Loucy (cell line): ENCODE data around the gene PRKN.

Experiments
- H2AFZ ChIP-seq: fragments of 200-600 bp; sonication (generic); 2 replicates; pipeline ENCODE4 v1.6.0; 2016; ENCODE audit warnings: antibody characterized with exemption, mild to moderate bottlenecking, low read length, moderate library complexity
- H3F3A ChIP-seq: fragments of 200-600 bp; 2 replicates; pipeline ENCODE4 v1.6.0; 2016; ENCODE audit warnings: antibody characterized with exemption, low read depth, mild to moderate bottlenecking
- H3K27me3 ChIP-seq: fragments of 200-600 bp; sonication (generic); 2 replicates; pipeline ENCODE4 v1.6.1; 2014; ENCODE audit warnings: low read length, mild to moderate bottlenecking; ENCODE audit not compliant: insufficient read depth, poor library complexity, severe bottlenecking
- H3K36me3 ChIP-seq: fragments of 200-600 bp; sonication (generic); 2 replicates; pipeline ENCODE4 v1.6.1; 2016; ENCODE audit warnings: low read length; ENCODE audit not compliant: insufficient read depth
- H3K4me1 ChIP-seq: fragments of 200-600 bp; sonication (generic); 2 replicates; pipeline ENCODE4 v1.5.1; 2014; ENCODE audit warnings: low read length, mild to moderate bottlenecking; ENCODE audit not compliant: insufficient read depth, poor library complexity, severe bottlenecking
- H3K4me2 ChIP-seq: fragments of 200-600 bp; sonication (generic); 2 replicates; pipeline ENCODE4 v1.6.0; 2014; ENCODE audit warnings: antibody characterized with exemption, low read length, low read depth, mild to moderate bottlenecking; ENCODE audit not compliant: poor library complexity, severe bottlenecking
- H3K4me3 ChIP-seq: fragments of 200-600 bp; sonication (generic); 2 replicates; pipeline ENCODE4 v1.5.1; 2014; ENCODE audit warnings: low read length, mild to moderate bottlenecking, mixed read lengths; ENCODE audit not compliant: poor library complexity, severe bottlenecking
- H3K79me2 ChIP-seq: fragments of 200-600 bp; sonication (generic); 2 replicates; pipeline ENCODE4 v1.6.1; 2014; ENCODE audit warnings: low read length; ENCODE audit not compliant: insufficient read depth
- H3K9ac ChIP-seq: fragments of 200-600 bp; sonication (generic); 2 replicates; pipeline ENCODE4 v1.6.0; 2014; ENCODE audit warnings: mild to moderate bottlenecking, low read depth, low read length, moderate library complexity; ENCODE audit not compliant: poor library complexity, severe bottlenecking
- H3K9me2 ChIP-seq: fragments of 200-600 bp; sonication (generic); replicated peaks from 2 replicates; pipeline ENCODE4 v1.6.1; 2016; ENCODE audit warnings: low read depth, low read length, mixed read lengths
- H3K9me3 ChIP-seq: fragments of 200-600 bp; sonication (generic); 2 replicates; pipeline ENCODE4 v1.6.1; 2014; ENCODE audit warnings: mild to moderate bottlenecking, antibody characterized with exemption, low read length, low read depth; ENCODE audit not compliant: insufficient read depth
- H4K20me1 ChIP-seq: fragments of 200-600 bp; sonication (generic); 2 replicates; pipeline ENCODE4 v1.6.0; 2014; ENCODE audit warnings: antibody characterized with exemption, low read length, mild to moderate bottlenecking; ENCODE audit not compliant: insufficient read depth, poor library complexity, severe bottlenecking
- CTCF ChIP-seq: fragments of 200-600 bp; sonication (generic); conservative IDR thresholded peaks from 2 replicates; pipeline ENCODE4 v1.5.1; 2014; ENCODE audit warnings: mild to moderate bottlenecking, antibody characterized with exemption, low read length
- EZH2phosphoT487 ChIP-seq: fragments of 200-600 bp; IDR thresholded peaks from 2 replicates; pipeline ENCODE4 v1.6.1; 2018; ENCODE audit warnings: antibody characterized with exemption, mild to moderate bottlenecking, moderate library complexity, borderline replicate concordance

PRKN gene

DNA sequence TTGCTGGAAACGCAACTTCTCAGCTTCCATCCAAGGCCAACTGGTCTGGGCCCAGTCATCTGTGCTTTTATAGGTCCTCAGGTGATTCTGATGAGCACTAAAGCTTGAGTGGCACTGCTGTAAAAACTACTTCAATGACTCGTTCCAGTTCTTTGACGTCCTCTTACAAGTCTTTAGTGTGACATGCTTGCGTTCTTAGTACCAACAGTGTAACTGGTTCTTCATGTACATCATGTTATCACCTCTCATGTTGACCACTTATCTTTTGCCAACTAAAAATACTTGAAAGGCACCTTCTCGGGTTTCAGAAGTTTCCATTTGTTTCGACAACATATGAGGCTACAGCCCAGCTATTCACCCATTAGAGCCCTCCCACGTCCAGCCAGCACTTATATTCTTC lies 468.9 kb downstream of the PRKN start:
- Histone ChIP-seq H3K27me3 (no peaks in the 10 kb centered on the region), H3K36me3 (no peaks in the 10 kb centered on the region), H3K79me2 (no peaks in the 10 kb centered on the region), H3F3A (no peaks in the 10 kb centered on the region), H3K9me2 (no peaks in the 10 kb centered on the region), H3K9ac (no peak overlapping the region), H3K4me3 (no peak overlapping the region), H2AFZ (no peak overlapping the region), H4K20me1 (no peaks in the 10 kb centered on the region), H3K4me2 (no peak overlapping the region), H3K4me1 (no peaks in the 10 kb centered on the region), H3K9me3 (no peaks in the 10 kb centered on the region; the same call in 1 of the 2 replicates)
- TF ChIP-seq EZH2phosphoT487: no peak
- no peak for TF ChIP-seq CTCF

DNA sequence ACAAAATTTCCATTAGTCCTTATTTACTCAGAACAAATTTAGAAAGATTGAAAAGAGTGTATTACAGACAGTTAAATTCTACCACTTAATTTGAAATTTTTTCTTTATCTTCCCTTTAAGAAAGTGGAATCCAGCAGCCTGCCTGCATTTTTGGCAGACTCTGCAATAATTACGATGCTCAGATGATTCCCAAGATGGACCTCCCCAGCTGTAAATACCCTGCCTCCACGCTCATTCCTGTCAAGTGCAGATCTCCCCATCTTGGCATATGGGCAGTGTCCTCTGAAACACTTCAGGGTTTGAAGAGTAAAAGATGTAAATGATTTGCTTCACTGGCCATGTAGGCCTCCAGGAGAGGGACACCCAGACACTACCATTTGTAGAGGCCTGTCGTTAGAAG lies 471.2 kb downstream of the PRKN start:
- Histone ChIP-seq H3K4me2 (no peak overlapping the region), H3K9ac (no peak overlapping the region), H3K4me1 (no peaks in the 10 kb centered on the region), H3K79me2 (no peaks in the 10 kb centered on the region), H3K4me3 (no peak overlapping the region), H2AFZ (no peak overlapping the region), H3K9me3 (no peaks in the 10 kb centered on the region; the same call in 1 of the 2 replicates), H3K27me3 (no peaks in the 10 kb centered on the region), H3F3A (no peaks in the 10 kb centered on the region), H3K9me2 (no peaks in the 10 kb centered on the region), H3K36me3 (no peaks in the 10 kb centered on the region), H4K20me1 (no peaks in the 10 kb centered on the region)
- no peak for TF ChIP-seq EZH2phosphoT487
- TF ChIP-seq CTCF: no peak

DNA sequence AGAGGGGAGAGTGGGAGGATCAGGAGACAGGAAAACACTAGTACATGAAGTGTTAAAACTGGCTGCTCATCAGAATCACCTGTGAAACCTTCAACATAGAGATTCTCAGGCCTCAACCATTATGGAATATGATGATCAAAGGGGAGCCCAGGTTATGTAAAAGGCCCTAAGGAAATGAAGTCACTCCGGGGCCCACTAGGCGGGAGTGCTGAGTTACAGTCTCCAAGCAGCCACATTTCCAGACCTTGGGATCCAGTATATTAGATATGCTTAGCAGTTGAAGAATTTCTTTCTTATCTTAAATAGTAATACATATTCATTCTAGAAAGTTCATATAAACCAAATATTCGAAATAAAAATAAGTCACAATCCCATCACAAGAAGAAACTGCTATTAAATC lies 476.3 kb downstream of the PRKN start:
- Histone ChIP-seq H3K9ac (no peak overlapping the region), H3K36me3 (no peaks in the 10 kb centered on the region), H3K4me1 (no peaks in the 10 kb centered on the region), H3K79me2 (no peaks in the 10 kb centered on the region), H3K9me2 (no peaks in the 10 kb centered on the region), H3K27me3 (no peaks in the 10 kb centered on the region), H3K4me3 (no peak overlapping the region), H4K20me1 (no peaks in the 10 kb centered on the region), H3F3A (no peaks in the 10 kb centered on the region), H3K9me3 (no peaks in the 10 kb centered on the region; the same call in 1 of the 2 replicates), H2AFZ (no peak overlapping the region), H3K4me2 (no peak overlapping the region)
- TF ChIP-seq CTCF (no peak), EZH2phosphoT487 (no peak)
